Right kidney (tissue), 9 donors: ENCODE data around the gene B4GALT5.
"Not testable (repeated sequence)": the region's sequence is repeated elsewhere in the genome, so short reads cannot be mapped to it uniquely, and the experiment has no call there.

Experiments used
- DNase-seq: peaks from one replicate; pipeline ENCODE4 v3.0.0-alpha.2; 2016
- long read RNA-seq, 8 donors: transcript quantifications; one replicate each; lab custom pipeline, GENCODE V29; 2026

B4GALT5 gene, protein sequence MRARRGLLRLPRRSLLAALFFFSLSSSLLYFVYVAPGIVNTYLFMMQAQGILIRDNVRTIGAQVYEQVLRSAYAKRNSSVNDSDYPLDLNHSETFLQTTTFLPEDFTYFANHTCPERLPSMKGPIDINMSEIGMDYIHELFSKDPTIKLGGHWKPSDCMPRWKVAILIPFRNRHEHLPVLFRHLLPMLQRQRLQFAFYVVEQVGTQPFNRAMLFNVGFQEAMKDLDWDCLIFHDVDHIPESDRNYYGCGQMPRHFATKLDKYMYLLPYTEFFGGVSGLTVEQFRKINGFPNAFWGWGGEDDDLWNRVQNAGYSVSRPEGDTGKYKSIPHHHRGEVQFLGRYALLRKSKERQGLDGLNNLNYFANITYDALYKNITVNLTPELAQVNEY
- long read RNA-seq, donor 1, full-length matches to known transcripts = 7 of 7 reads
- long read RNA-seq, donor 1, partial matches to known transcripts = 0 of 7 reads
- long read RNA-seq, donor 1, other reads (novel, unspliced or antisense) = 0 of 7 reads
- long read RNA-seq, donor 2, full-length matches to known transcripts = 5 of 5 reads
- long read RNA-seq, donor 2, partial matches to known transcripts = 0 of 5 reads
- long read RNA-seq, donor 2, other reads (novel, unspliced or antisense) = 0 of 5 reads
- long read RNA-seq, donor 3, full-length matches to known transcripts = 4 of 4 reads
- long read RNA-seq, donor 3, partial matches to known transcripts = 0 of 4 reads
- long read RNA-seq, donor 3, other reads (novel, unspliced or antisense) = 0 of 4 reads
- long read RNA-seq, donor 4, full-length matches to known transcripts = 4 of 4 reads
- long read RNA-seq, donor 4, partial matches to known transcripts = 0 of 4 reads
- long read RNA-seq, donor 4, other reads (novel, unspliced or antisense) = 0 of 4 reads
- long read RNA-seq, donor 5, full-length matches to known transcripts = 11 of 11 reads
- long read RNA-seq, donor 5, partial matches to known transcripts = 0 of 11 reads
- long read RNA-seq, donor 5, other reads (novel, unspliced or antisense) = 0 of 11 reads
- long read RNA-seq, donor 6, full-length matches to known transcripts = 5 of 5 reads
- long read RNA-seq, donor 6, partial matches to known transcripts = 0 of 5 reads
- long read RNA-seq, donor 6, other reads (novel, unspliced or antisense) = 0 of 5 reads
- long read RNA-seq, donor 7, full-length matches to known transcripts = 11 of 17 reads
- long read RNA-seq, donor 7, partial matches to known transcripts = 6 of 17 reads
- long read RNA-seq, donor 7, other reads (novel, unspliced or antisense) = 0 of 17 reads
- long read RNA-seq, donor 8, full-length matches to known transcripts = 6 of 6 reads
- long read RNA-seq, donor 8, partial matches to known transcripts = 0 of 6 reads
- long read RNA-seq, donor 8, other reads (novel, unspliced or antisense) = 0 of 6 reads

DNA sequence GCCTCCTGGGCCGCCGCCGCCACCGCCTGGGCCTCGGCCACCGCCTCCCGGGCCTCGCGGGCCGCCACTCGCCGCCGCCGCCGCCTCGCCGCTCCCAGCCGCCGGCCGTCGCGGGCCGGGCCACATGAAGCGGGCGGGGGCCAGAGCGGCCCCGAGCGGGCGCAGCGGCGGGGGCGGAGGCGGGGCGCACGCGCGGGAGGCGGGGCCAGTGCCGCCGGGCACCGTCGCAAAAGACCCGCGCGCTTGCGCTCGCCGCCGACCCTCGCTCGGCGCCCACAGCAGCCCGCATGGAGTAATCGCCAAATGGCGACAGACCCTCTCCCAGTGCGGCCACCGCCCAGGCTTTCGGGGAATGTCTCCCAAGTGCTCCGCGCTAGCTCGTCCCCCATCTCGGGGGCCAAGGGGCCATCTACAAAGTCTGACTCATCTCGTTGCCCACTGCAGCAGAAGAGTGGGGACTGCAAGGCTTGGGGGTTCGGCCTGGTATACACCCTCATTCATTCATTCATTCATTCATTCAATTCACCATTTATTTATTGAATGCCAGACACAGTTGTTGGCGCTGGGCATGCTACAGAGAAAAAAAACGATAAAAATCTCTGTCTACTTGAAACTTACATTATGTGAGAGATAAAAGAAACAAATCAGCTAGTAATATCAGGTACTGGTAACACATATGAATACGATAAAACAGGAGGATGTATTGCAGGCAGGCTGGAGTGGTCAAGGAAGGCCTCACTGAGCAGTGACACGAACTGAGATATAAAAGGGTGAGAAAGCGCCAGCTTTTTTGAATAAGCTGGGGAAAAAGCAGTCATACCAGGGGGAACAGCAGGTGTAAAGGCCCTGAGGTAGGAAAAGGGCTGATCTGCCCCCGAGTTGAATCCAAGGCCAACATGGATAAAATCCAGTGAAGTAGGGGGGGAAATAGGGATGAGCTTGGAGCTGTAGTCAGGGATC is at the start of gene B4GALT5:
B4GALT5 (minus strand) TSS at position 126 of the 960 bp plus-strand sequence. CDS start 188 bp downstream, outside the sequence.
- peak; percentile 79 for DNase-seq

GRCh38 chr20:49762940-49763766 is 49.5 kb upstream of the B4GALT5 start:
- no peak for DNase-seq

- DNase-seq = not testable (repeated sequence)
Observed at GRCh38 chr20:49761888-49762287, 48.2 kb upstream of the B4GALT5 start.

DNA sequence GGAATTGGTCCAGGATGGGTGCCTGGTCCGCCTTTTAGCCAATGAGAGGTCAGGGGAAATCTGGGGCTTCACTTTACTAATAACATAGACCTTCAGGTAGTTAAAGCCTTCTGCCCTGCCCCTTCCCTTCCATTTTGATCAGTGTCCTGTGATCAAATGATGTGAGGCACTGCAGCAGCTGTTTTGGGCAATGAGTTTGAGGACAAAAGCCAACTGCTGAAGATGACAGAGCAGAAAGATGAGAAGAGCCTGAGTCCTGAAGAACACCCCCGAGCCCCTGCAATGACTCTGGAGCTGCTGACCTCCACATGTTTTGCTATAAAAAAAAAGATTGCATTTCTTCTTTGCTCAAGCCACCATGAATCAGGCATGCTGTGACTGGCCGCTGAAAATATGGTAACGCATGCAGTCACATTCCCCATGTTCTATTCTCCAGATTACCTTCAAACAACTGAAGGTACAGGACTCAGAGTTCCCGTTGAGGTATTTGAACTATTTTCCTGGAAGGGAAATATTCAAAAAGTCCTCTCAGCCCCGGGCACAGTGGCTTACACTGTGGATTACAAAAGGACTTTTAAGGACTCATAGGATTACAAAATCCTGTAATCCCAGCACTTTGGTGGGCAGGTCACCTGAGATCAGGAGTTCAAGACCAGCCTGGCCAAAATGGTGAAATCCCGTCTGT is 45.7 kb upstream of the B4GALT5 start:
- DNase-seq = no peak

DNA sequence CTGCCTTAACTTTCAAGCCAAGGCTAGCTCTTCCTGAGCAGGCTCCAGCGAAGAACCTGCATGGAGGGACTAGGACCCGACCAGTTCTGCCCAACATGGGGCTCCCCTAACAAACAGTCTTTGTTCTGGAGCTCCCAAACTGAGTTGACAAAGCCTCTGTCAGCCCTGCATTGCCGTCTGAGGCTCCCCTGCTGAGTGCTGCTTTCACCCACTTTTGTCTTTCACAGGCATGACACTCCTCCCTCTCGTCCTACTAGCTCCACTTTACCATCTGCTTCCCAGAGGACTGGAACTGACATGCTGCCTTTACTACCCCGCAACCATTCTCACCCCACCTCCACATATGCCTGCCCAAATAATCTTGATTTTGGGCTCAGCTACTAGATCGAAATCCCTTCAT is 45.1 kb upstream of the B4GALT5 start:
- DNase-seq = no peak

- DNase-seq = no peak
Observed at GRCh38 chr20:49757597-49757996, 43.9 kb upstream of the B4GALT5 start.

DNA sequence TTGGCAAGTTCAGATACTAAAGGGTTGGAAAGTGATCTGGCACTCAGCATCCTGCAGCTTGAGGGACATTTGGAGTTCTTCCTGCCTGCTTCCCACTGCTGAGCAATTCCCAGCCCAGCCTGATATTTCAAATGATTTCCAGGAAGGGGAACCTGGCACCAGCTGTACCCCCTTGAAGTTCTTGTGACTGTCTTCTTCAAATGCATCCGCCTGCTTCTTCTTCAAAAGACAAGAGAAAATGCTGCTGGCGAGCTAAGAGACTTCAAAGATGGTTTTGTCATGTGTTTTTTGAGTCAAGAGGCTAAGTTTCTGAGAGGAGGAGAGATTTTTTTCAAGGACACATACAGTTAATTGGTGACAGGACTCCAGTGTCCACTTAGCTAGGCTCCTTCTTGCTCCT is 42.6 kb upstream of the B4GALT5 start:
- DNase-seq = no peak

GRCh38 chr20:49754596-49754995 is 40.9 kb upstream of the B4GALT5 start:
- no peak for DNase-seq

DNA sequence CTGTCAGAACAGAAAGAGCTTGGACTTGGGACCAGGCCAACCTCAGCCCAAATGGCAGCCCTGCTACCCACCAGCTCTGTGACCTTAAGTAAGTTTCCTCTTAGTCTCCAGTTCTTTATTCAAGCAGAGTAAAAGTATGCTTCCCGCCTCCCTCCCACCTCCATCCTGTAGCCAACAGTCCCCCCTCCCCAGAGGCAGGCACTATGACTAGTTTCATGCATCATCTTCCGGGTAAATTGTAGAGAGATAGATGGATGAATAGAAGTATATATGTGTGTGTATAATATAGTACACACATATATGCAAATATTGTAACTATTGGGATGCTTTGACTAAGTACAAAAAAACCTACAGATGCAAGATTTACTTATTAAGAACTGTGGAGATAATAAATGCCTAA is 39.5 kb upstream of the B4GALT5 start:
- no peak for DNase-seq

DNA sequence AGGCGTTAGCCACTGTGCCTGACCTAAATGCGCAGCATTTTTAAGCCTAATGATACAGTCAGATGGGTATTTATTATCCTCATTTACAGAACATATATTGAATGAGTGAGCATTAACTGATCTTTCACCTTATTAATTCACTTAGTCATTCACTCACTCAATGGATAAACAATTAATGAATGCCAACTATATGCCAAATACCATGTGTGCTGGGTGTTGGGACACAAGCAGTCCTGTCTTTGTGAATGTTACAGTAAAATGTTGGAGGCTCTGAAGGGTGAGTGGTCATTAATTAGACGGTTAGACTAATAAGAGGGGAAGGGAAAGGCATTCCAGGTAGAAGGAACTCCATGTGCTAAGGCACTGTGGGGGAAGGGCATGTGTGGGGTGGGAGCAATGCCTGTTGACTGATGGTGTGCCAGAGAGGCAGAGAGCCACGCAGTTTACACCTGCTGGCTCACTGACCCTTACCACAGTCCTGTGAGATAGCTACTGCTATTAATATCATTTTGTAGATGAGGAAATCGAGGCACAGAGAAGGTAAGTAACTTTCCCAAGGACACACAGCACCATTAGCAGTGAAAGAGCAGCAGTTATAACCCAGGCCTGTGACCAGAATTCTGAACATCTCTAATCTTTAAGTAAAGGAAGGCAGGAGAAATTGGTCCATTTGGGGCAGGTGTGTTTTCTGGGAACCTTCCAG is 38.7 kb upstream of the B4GALT5 start:
- no peak for DNase-seq

DNA sequence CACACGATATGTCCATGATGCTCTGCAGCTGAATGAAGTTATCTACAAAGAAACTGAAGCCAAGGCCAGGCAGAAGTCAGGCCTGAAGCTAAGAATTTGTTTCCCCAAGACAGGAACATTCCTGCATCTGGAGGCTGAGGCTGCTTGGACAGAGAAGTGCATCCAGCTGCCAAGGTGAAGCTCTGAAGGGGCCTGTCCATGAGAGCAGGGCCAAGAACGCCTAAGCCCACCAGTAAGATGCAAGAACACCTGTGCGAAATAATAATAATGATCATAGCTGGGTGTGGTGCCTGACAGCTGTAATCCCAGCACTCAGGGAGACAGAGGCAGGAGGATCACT is 37.7 kb upstream of the B4GALT5 start:
- no peak for DNase-seq

DNA sequence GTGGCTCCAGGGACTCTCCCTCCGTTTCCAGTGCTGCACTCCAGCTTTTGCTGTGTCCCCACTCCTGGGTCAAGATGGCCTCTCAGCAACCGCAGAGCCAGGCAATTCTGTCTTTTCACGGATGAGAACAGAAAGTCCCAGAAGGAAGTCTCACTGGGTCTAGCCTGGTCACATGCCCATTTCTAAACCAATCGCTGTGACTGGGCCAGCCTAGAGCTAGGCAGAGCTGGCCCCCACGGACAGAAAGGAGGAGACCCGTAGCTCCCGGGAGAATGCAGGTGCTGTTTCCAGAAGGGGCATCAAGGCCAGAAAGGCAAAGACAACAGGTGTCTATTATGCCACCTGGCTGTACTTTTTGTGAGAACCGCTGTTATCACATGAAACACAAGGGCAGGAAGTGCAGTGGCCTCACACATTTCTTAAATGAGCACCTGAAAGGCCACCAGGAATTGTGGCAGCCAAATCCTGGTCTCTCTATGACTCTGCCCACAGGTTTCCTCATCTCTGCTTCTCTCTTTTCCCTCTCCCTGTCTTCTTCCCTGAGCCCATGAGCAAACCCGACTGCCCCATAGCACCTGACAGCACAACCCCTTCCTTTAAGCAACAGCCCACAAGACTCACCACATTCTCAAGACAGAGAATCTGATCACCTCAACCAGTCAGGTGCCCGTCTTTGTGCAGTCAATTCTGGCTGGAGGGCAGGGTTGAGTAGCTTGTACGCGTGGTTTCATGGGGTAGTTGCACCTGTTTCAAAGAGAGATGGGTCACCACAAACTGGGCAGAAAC is 37.1 kb upstream of the B4GALT5 start:
- no peak for DNase-seq

DNA sequence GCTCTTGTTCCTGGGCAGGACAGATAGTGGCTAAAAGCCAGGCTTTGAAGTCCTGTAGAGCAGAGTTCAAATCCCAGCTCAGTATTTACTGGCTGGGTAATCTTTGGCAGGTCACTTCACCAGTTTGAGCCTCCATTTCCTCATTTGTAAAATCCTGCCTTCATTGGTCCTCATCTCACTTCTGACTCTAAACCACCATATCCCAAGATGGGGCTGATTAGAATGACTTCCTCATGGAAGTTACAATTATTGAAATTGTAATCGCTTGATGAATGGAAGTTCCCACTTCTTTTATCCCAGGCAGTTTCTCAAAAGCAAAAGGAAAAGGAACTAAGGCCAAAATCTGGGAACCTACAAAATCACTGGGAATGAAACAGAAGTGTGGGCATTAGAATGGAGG is 35.9 kb upstream of the B4GALT5 start:
- DNase-seq = no peak

DNA sequence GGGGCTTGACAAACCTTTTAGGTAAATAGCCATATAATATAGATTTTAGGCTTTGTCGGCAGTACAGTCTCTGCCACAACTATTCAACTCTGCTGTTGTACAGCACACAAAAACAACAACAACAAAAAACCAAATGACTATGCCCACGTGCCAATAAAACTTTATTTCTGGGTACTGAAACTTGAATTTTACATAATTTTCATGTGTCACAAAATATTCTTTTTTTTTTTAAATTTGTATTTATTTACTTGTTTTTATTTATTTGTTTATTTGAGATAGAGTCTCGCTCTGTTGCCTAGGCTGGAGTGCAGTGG is 34.8 kb upstream of the B4GALT5 start:
- DNase-seq = no peak

DNA sequence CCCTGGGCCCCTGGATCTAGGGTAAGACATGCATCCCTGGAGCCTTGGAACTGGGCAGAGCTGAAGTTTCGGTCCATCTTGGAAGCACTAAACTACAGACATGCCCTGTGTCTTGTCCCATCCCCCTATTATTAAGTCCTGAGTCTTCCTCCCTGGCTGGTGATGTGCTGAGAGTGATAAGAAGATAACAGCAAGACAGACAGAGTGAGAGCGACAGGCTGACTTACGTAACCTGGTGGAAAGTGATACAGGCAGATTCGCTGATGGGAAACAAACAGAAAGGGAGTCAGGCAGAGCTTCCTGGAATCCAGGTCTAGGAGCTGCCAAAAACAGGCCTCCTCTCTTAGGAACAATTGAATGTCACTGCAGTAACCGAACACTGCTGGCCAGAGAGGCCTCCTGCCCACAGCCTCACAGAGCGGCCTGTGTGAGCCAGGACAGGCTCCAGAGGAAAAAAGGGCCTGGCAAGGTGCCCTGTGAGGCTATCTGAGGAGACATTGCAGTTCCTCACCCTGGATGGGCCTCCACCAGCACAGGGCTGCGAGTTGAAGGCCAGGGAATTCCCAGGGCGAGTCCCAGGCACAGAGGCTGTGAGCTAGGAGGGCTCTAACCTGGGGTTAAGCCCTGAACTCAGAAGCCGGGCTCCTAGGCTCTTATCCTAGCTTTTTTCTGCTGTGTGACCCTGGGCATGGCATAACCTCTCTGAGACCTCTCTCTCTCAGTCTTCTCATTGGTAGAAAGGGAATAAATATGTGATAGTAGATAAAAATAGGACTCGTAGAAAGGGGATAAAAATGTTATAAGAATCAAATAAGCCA is 34.2 kb upstream of the B4GALT5 start:
- no peak for DNase-seq

- no peak for DNase-seq
Observed at GRCh38 chr20:49742948-49743347, 29.3 kb upstream of the B4GALT5 start.

- no peak for DNase-seq
Observed at GRCh38 chr20:49741977-49742376, 28.3 kb upstream of the B4GALT5 start.
